CD4-positive, alpha-beta T cell (primary cell): ENCODE results near the gene TACR1. TPM values are rescaled to one million over a fixed set of nuclear protein-coding genes. Genes with fewer than 3 reads are reported as not detected.

Experiments
- ATAC-seq: fragments of 200-7000 bp; cut with Tn5 transposase; one replicate; pipeline ENCODE4 v1.10.0; 2022; ENCODE audit warnings: mild to moderate bottlenecking; ENCODE audit not compliant: poor library complexity
- CTCF ChIA-PET: fragments of 350-600 bp; sonication (Branson Sonifier 250); formaldehyde crosslinking; loops from one replicate; lab custom pipeline; 2021; ENCODE audit warnings: antibody characterized with exemption, inconsistent platforms; lab: Charles Lee
- POLR2A ChIA-PET: fragments of 350-600 bp; sonication (Branson Sonifier 250); formaldehyde crosslinking; loops from one replicate; lab custom pipeline; 2021; ENCODE audit warnings: antibody characterized with exemption, inconsistent platforms; lab: Charles Lee
- DNase-seq, 14 experiments: peaks; one replicate each; pipeline ENCODE4 v3.0.0-alpha.2; 2013 to 2020; ENCODE audit warnings: mixed read lengths in 2 of 14
- H3K27ac ChIP-seq, 2 donors: one replicate each; pipeline versions ENCODE4 v1.5.1 to v1.7.0; 2013; ENCODE audit warnings: low read length in 2 of 2, low read depth in 1 of 2, mild to moderate bottlenecking in 1 of 2
- H3K27me3 ChIP-seq, 2 experiments: 1 replicate in 1 of 2; 2 replicates in 1 of 2; pipeline versions ENCODE4 v1.6.1 to v1.7.0; 2013; ENCODE audit warnings: low read length in 2 of 2, control low read depth in 1 of 2, mild to moderate bottlenecking in 1 of 2, moderate library complexity in 1 of 2; ENCODE audit not compliant: insufficient read depth in 2 of 2, control insufficient read depth in 1 of 2
- H3K36me3 ChIP-seq: one replicate; pipeline ENCODE4 v1.6.1; 2013; ENCODE audit warnings: low read length, control low read depth; ENCODE audit not compliant: insufficient read depth
- H3K4me1 ChIP-seq: one replicate; pipeline ENCODE4 v1.6.1; 2013; ENCODE audit warnings: low read length, control low read depth; ENCODE audit not compliant: insufficient read depth
- H3K4me3 ChIP-seq: one replicate; pipeline ENCODE4 v1.5.1; 2013; ENCODE audit warnings: mild to moderate bottlenecking, low read length, moderate library complexity
- H3K9me3 ChIP-seq, 2 experiments: 1 replicate in 1 of 2; 2 replicates in 1 of 2; pipeline versions ENCODE4 v1.6.1 to v1.7.0; 2013; ENCODE audit warnings: low read length in 2 of 2, mild to moderate bottlenecking in 2 of 2, control low read depth in 1 of 2, moderate library complexity in 1 of 2; ENCODE audit not compliant: control insufficient read depth in 1 of 2, insufficient read depth in 1 of 2
- H3K27ac Mint-ChIP-seq: one replicate; pipeline ENCODE4 v1.8.0; 2020; ENCODE audit warnings: mixed read lengths
- H3K27me3 Mint-ChIP-seq: one replicate; pipeline ENCODE4 v1.8.0; 2021; ENCODE audit warnings: mixed read lengths
- H3K36me3 Mint-ChIP-seq: one replicate; pipeline ENCODE4 v1.8.0; 2021; ENCODE audit warnings: low read depth, mixed read lengths
- H3K4me1 Mint-ChIP-seq: one replicate; pipeline ENCODE4 v1.8.0; 2021; ENCODE audit warnings: low read depth, mixed read lengths
- H3K4me3 Mint-ChIP-seq: one replicate; pipeline ENCODE4 v1.8.0; 2020; ENCODE audit warnings: mild to moderate bottlenecking, mixed read lengths
- H3K9me3 Mint-ChIP-seq: one replicate; pipeline ENCODE4 v1.8.0; 2020; ENCODE audit warnings: mixed read lengths
- CTCF ChIP-seq: fragments of 200-600 bp; IDR thresholded peaks from one replicate; pipeline ENCODE4 v1.8.0; 2022; ENCODE audit warnings: antibody characterized with exemption, mild to moderate bottlenecking
- intact Hi-C, 2 experiments: fragments of 100-400 bp; cut with DNase I in 1 of 2; cut with micrococcal nuclease in 1 of 2; formaldehyde crosslinking; loops; one replicate each; pipeline versions ENCODE4 v1.15.1 to v1.9.0; 2023 to 2025; cut with DNase I, micrococcal nuclease
- total RNA-seq, 174 experiments: library from RNA in 2 of 174; stranded (reverse) in 2 of 174; gene quantifications; one replicate each; pipeline ENCODE4 v1.2.3 and lab custom pipeline; 2021 to 2026

The TACR1 gene
- total RNA-seq, 2 experiments from 2014 or later: 0.14 TPM; not detected in 1

GRCh38 chr2:75018162-75018561, 181.2 kb downstream of the TACR1 start:
- intact Hi-C loops: no loop called here
- Mint-ChIP-seq H3K27ac (no peak overlapping the region), H3K9me3 (peaks cover 5% of the 10 kb centered on the region), H3K27me3 (no peaks in the 10 kb centered on the region), H3K36me3 (peaks cover 11% of the 10 kb centered on the region), H3K4me1 (no peaks in the 10 kb centered on the region), H3K4me3 (no peak overlapping the region)
- POLR2A ChIA-PET: no interaction called here
- H3K4me1 ChIP-seq: no peaks in the 10 kb centered on the region
- no peaks in the 10 kb centered on the region for H3K9me3 ChIP-seq
- H3K4me3 ChIP-seq: no peak overlapping the region
- DNase-seq (peak in 3 of 14 experiments; percentile 3 to 27 (median 26)), ATAC-seq (no peak)
- no peaks in the 10 kb centered on the region for H3K27me3 ChIP-seq
- CTCF ChIA-PET: no interaction called here
- no peak for TF ChIP-seq CTCF
- H3K27ac ChIP-seq: no peak overlapping the region
- H3K36me3 ChIP-seq: no peaks in the 10 kb centered on the region

DNA sequence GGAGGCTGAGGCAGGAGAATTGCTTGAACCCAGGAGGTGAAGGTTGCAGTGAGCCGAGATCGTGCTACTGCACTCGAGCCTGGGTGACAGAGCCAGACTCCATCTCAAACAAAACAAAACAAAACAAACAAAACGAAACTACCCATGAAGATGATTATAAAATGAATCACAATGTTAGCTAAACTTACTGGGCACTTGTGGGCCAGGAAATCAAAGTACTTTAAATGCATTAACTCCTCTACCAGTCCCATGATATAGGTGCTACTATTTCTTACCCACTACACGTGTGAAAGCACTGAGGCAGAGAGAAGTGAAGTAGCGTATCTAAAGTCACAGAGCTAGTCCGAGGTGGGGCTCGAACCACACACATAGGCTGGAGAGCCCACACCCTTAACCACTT, 187.2 kb downstream of the TACR1 start:
- CTCF ChIA-PET: no interaction called here
- Mint-ChIP-seq H3K36me3 (peaks cover 29% of the 10 kb centered on the region), H3K4me1 (no peaks in the 10 kb centered on the region), H3K27me3 (no peaks in the 10 kb centered on the region), H3K4me3 (no peak overlapping the region), H3K9me3 (peaks cover 10% of the 10 kb centered on the region), H3K27ac (no peak overlapping the region)
- DNase-seq (no peak), ATAC-seq (no peak)
- intact Hi-C loops: no loop called here
- H3K4me1 ChIP-seq: no peaks in the 10 kb centered on the region
- no peak overlapping the region for H3K27ac ChIP-seq
- H3K4me3 ChIP-seq: no peak overlapping the region
- H3K27me3 ChIP-seq: no peaks in the 10 kb centered on the region
- no peaks in the 10 kb centered on the region for H3K36me3 ChIP-seq
- no peak for TF ChIP-seq CTCF
- POLR2A ChIA-PET: no interaction called here
- no peaks in the 10 kb centered on the region for H3K9me3 ChIP-seq

DNA sequence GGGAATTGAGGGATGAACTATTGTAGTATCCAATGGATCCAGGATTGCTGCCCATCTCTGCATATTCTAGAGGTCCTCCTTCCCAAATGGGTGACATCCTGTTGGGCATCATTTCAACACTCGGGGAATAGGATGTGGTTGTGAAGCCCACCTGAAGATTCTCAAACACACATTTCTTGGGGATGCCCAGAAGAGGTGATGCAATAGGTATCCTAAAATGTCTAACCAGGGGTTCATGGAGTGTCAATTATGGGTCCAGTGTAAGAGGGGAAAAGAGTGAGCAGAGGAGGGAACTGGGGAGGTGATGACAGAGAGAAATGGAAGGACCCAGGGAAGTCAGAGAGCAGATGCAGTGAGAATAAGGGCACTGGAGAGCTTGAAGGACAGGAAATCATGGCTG, 188.7 kb downstream of the TACR1 start:
- intact Hi-C loops: no loop called here
- ChIA-PET POLR2A (interaction anchor here (0.6 kb wide), 1 partner anchor 23 kb away, joined by 3 read pairs; no protein-coding TSS in a partner anchor), CTCF (no interaction called here)
- H3K27me3 ChIP-seq: no peaks in the 10 kb centered on the region
- DNase-seq (no peak), ATAC-seq (no peak)
- H3K9me3 ChIP-seq: no peaks in the 10 kb centered on the region
- no peaks in the 10 kb centered on the region for H3K27me3 Mint-ChIP-seq
- H3K36me3 Mint-ChIP-seq: peaks cover 34% of the 10 kb centered on the region
- H3K9me3 Mint-ChIP-seq: peaks cover 10% of the 10 kb centered on the region
- no peaks in the 10 kb centered on the region for H3K4me1 Mint-ChIP-seq
- no peaks in the 10 kb centered on the region for H3K36me3 ChIP-seq
- no peak overlapping the region for H3K27ac ChIP-seq
- TF ChIP-seq CTCF: no peak
- H3K27ac Mint-ChIP-seq: no peak overlapping the region
- H3K4me3 ChIP-seq: no peak overlapping the region
- no peaks in the 10 kb centered on the region for H3K4me1 ChIP-seq
- no peak overlapping the region for H3K4me3 Mint-ChIP-seq
